Activated naive CD4-positive, alpha-beta T cell treated with anti-CD3 and anti-CD28 coated beads, Interleukin-2, amount 10 ng/mL, durations not matched to agents 7 days and 5 days (primary cell): ENCODE measurements around the gene LRRC46.

ENCODE experiments used
- CTCF ChIA-PET: fragments of 350-600 bp; sonication (Branson Sonifier 250); formaldehyde crosslinking; loops from one replicate; lab custom pipeline; 2021; ENCODE audit warnings: antibody characterized with exemption; lab: Charles Lee
- DNase-seq: peaks from one replicate; pipeline ENCODE4 v3.0.0-alpha.2; 2020
- H3K27ac Mint-ChIP-seq: one replicate; pipeline ENCODE4 v1.8.0; 2021; ENCODE audit warnings: mild to moderate bottlenecking, moderate library complexity, mixed read lengths
- H3K27me3 Mint-ChIP-seq: one replicate; pipeline ENCODE4 v1.8.0; 2021; ENCODE audit warnings: mild to moderate bottlenecking, mixed read lengths
- H3K36me3 Mint-ChIP-seq: one replicate; pipeline ENCODE4 v1.8.0; 2021; ENCODE audit warnings: mixed read lengths
- H3K4me1 Mint-ChIP-seq: one replicate; pipeline ENCODE4 v1.8.0; 2021; ENCODE audit warnings: mixed read lengths
- H3K4me3 Mint-ChIP-seq: one replicate; pipeline ENCODE4 v1.8.0; 2021; ENCODE audit warnings: mild to moderate bottlenecking, moderate library complexity, mixed read lengths
- H3K9me3 Mint-ChIP-seq: one replicate; pipeline ENCODE4 v1.8.0; 2021; ENCODE audit warnings: mixed read lengths

LRRC46 gene

GRCh38 chr17:47857551-47858455 lies 26.3 kb downstream of the LRRC46 start:
- CTCF ChIA-PET = interaction anchor here (3.5 kb wide), 1 partner anchor 9 kb away, joined by 14 read pairs; the partner anchor contains the start of gene SP6

GRCh38 chr17:47860386-47860785 lies 28.9 kb downstream of the LRRC46 start:
- Mint-ChIP-seq H3K36me3 (no peaks in the 10 kb centered on the region), H3K9me3 (no peaks in the 10 kb centered on the region), H3K27ac (no peak overlapping the region), H3K27me3 (peaks cover 63% of the 10 kb centered on the region), H3K4me3 (no peak overlapping the region), H3K4me1 (peaks cover 26% of the 10 kb centered on the region)
- CTCF ChIA-PET = interaction anchor here (1.1 kb wide), 1 partner anchor 24 kb away, joined by 5 read pairs; no protein-coding TSS in a partner anchor
- DNase-seq = no peak

More at GRCh38 chr17:47857551-47858455, 26.3 kb downstream of the LRRC46 start:
- H3K27me3 Mint-ChIP-seq = peaks cover 77% of the 10 kb centered on the region
- no peak for DNase-seq
- H3K36me3 Mint-ChIP-seq = no peaks in the 10 kb centered on the region
- no peak overlapping the region for H3K4me3 Mint-ChIP-seq
- H3K27ac Mint-ChIP-seq = no peak overlapping the region
- H3K4me1 Mint-ChIP-seq = peaks cover 7% of the 10 kb centered on the region
- H3K9me3 Mint-ChIP-seq = no peaks in the 10 kb centered on the region

GRCh38 chr17:47862621-47863440 lies 31.4 kb downstream of the LRRC46 start:
- Mint-ChIP-seq H3K27ac (no peak overlapping the region), H3K4me1 (peaks cover 32% of the 10 kb centered on the region), H3K36me3 (no peaks in the 10 kb centered on the region), H3K4me3 (no peak overlapping the region), H3K9me3 (no peaks in the 10 kb centered on the region), H3K27me3 (peaks cover 63% of the 10 kb centered on the region)
- CTCF ChIA-PET = interaction anchor here (0.7 kb wide), 1 partner anchor 27 kb away, joined by 4 read pairs; no protein-coding TSS in a partner anchor
- DNase-seq = no peak

- Mint-ChIP-seq H3K27ac (peak overlapping the region; percentile 72), H3K4me1 (peaks cover 32% of the 10 kb centered on the region), H3K27me3 (peaks cover 63% of the 10 kb centered on the region), H3K36me3 (no peaks in the 10 kb centered on the region), H3K9me3 (no peaks in the 10 kb centered on the region), H3K4me3 (no peak overlapping the region)
- CTCF ChIA-PET = interaction anchor here (1.1 to 2.5 kb wide), 5 partner anchors 17 to 25 kb away, joined by 3 to 10 read pairs (median 6); partner anchors contain the start of gene SCRN2
- peak; percentile 46 for DNase-seq
These were observed 33.3 kb downstream of the LRRC46 start for GRCh38 chr17:47864791-47865216.

DNA sequence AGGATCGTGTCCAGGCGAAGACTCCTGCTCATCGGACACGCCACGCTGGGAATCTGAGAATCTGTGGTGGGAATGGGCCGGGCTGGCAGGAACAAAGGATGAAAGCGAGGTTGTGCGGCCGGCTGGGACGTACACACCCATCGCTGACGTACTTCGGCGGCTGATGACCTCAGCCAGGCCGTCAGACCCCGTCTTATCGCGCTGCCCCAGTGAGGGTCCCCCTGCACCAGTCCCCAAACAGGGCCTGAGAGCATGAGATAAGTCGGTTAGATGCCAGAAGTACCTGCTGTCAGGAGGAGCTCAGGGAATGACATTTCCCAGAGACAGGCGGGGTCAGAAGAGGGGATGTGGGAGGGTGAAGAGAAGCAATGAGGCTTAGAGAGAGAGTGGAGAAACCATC lies 35.5 kb downstream of the LRRC46 start:
- Mint-ChIP-seq H3K9me3 (no peaks in the 10 kb centered on the region), H3K4me3 (no peak overlapping the region), H3K27me3 (peaks cover 77% of the 10 kb centered on the region), H3K27ac (no peak overlapping the region), H3K4me1 (peaks cover 32% of the 10 kb centered on the region), H3K36me3 (no peaks in the 10 kb centered on the region)
- DNase-seq = no peak
- CTCF ChIA-PET = no interaction called here

- CTCF ChIA-PET = no interaction called here
These were observed 36.5 kb downstream of the LRRC46 start for GRCh38 chr17:47867813-47868533.

DNA sequence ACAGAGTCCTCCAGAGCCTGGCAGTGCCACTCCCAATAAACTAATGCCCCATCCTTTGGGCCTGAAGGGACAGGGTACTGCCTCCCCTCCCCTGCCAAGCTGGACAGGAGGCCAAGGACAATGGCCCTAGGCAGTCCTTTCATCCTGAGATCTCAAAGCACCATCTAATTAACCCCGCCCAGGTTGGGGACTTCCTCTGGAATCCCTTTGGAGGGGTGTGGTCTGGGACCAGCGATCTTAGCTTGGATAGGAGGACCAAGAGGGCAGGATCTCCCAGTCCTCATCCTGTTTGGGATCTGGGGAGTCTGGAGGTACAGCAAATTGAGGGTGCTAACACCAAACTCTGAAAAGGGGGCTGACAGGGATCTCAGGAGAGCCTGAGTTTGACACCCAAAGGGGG lies 37.6 kb downstream of the LRRC46 start:
- DNase-seq = no peak
- H3K27ac Mint-ChIP-seq = no peak overlapping the region
- H3K4me3 Mint-ChIP-seq = no peak overlapping the region
- H3K9me3 Mint-ChIP-seq = no peaks in the 10 kb centered on the region
- peaks cover 18% of the 10 kb centered on the region for H3K4me1 Mint-ChIP-seq
- no peaks in the 10 kb centered on the region for H3K36me3 Mint-ChIP-seq
- CTCF ChIA-PET = interaction anchor here (0.5 to 2.1 kb wide), 2 partner anchors 22 to 78 kb away, joined by 3 to 6 read pairs; no protein-coding TSS in a partner anchor
- peaks cover 99% of the 10 kb centered on the region for H3K27me3 Mint-ChIP-seq

More at GRCh38 chr17:47867813-47868533, 36.5 kb downstream of the LRRC46 start:
- peaks cover 87% of the 10 kb centered on the region for H3K27me3 Mint-ChIP-seq
- H3K36me3 Mint-ChIP-seq = no peaks in the 10 kb centered on the region
- H3K9me3 Mint-ChIP-seq = no peaks in the 10 kb centered on the region
- peaks cover 23% of the 10 kb centered on the region for H3K4me1 Mint-ChIP-seq
- no peak for DNase-seq
- no peak overlapping the region for H3K4me3 Mint-ChIP-seq
- no peak overlapping the region for H3K27ac Mint-ChIP-seq

DNA sequence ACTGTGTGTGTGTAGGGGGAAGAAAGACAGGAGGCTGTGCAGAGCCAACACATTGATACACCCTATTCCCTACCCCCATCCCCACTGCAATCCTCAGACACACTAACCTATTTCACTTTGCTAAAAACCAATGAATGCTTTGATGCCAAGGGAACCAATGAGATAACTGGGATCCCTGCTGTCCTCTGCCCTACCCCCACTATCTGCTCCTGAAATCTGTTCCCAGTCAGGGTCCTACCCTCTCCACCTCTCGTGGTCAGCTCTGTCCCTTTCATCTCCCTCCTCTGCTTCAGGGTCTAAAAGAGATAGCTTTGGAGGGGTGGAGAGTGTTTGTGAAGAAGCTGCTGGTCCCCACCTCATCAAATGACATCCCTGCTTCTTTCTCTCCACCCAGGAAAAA lies 38.6 kb downstream of the LRRC46 start:
- H3K36me3 Mint-ChIP-seq = no peaks in the 10 kb centered on the region
- no peak for DNase-seq
- CTCF ChIA-PET = interaction anchor here (1.2 to 2.1 kb wide), 4 partner anchors 16 to 23 kb away, joined by 3 to 6 read pairs (median 6); no protein-coding TSS in a partner anchor
- no peak overlapping the region for H3K4me3 Mint-ChIP-seq
- peaks cover 10% of the 10 kb centered on the region for H3K4me1 Mint-ChIP-seq
- no peaks in the 10 kb centered on the region for H3K9me3 Mint-ChIP-seq
- H3K27ac Mint-ChIP-seq = no peak overlapping the region
- H3K27me3 Mint-ChIP-seq = peaks cover 100% of the 10 kb centered on the region

DNA sequence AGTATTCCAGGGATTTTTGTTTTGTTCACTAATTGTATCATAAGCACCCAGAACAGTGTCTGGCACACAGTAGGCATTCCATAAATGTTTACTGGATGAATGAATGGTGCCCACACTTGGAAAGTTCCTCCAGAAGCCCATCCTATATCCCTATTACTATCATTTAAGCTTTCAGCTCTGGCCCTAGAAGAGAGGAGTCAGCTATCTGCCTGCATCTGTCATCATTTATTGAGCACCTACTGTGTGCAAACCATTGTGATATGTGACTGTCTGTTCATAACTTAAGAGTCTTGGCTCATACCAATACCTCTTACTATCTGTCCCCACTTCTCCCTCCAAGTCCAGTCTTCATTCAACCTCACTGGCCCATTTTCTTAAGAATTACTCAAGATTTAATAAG lies 39.6 kb downstream of the LRRC46 start:
- no peak for DNase-seq
- Mint-ChIP-seq H3K4me1 (no peaks in the 10 kb centered on the region), H3K9me3 (no peaks in the 10 kb centered on the region), H3K4me3 (no peak overlapping the region), H3K27ac (no peak overlapping the region), H3K36me3 (no peaks in the 10 kb centered on the region), H3K27me3 (peaks cover 100% of the 10 kb centered on the region)
- CTCF ChIA-PET = interaction anchor here (1.2 to 2.1 kb wide), 3 partner anchors 18 to 24 kb away, joined by 6 read pairs; no protein-coding TSS in a partner anchor

GRCh38 chr17:47872019-47872650 lies 40.7 kb downstream of the LRRC46 start:
- Mint-ChIP-seq H3K36me3 (no peaks in the 10 kb centered on the region), H3K9me3 (no peaks in the 10 kb centered on the region), H3K27ac (no peak overlapping the region), H3K4me1 (no peaks in the 10 kb centered on the region), H3K27me3 (peaks cover 96% of the 10 kb centered on the region), H3K4me3 (no peak overlapping the region)
- no peak for DNase-seq
- CTCF ChIA-PET = no interaction called here

GRCh38 chr17:47872651-47873161 lies 41.2 kb downstream of the LRRC46 start:
- no peaks in the 10 kb centered on the region for H3K36me3 Mint-ChIP-seq
- CTCF ChIA-PET = interaction anchor here (0.9 to 1.1 kb wide), 2 partner anchors 25 to 31 kb away, joined by 3 read pairs; partner anchors contain the start of gene SCRN2
- no peaks in the 10 kb centered on the region for H3K9me3 Mint-ChIP-seq
- no peak for DNase-seq
- no peak overlapping the region for H3K27ac Mint-ChIP-seq
- no peaks in the 10 kb centered on the region for H3K4me1 Mint-ChIP-seq
- peaks cover 96% of the 10 kb centered on the region for H3K27me3 Mint-ChIP-seq
- no peak overlapping the region for H3K4me3 Mint-ChIP-seq

- peaks cover 96% of the 10 kb centered on the region for H3K27me3 Mint-ChIP-seq
- CTCF ChIA-PET = interaction anchor here (0.9 to 1.1 kb wide), 2 partner anchors 26 to 32 kb away, joined by 3 read pairs; partner anchors contain the start of gene SCRN2
- H3K4me1 Mint-ChIP-seq = no peaks in the 10 kb centered on the region
- no peaks in the 10 kb centered on the region for H3K9me3 Mint-ChIP-seq
- H3K27ac Mint-ChIP-seq = no peak overlapping the region
- H3K36me3 Mint-ChIP-seq = no peaks in the 10 kb centered on the region
- no peak for DNase-seq
- H3K4me3 Mint-ChIP-seq = no peak overlapping the region
These were observed 42.0 kb downstream of the LRRC46 start for GRCh38 chr17:47873200-47874090.
